Left lobe of liver (tissue), 2 donors: ENCODE data around the gene UNCX. TPM values are rescaled to one million over a fixed set of nuclear protein-coding genes. Genes with fewer than 3 reads are reported as not detected.

Experiments used
- ATAC-seq: fragments of 200-7000 bp; cut with Tn5 transposase; one replicate; pipeline ENCODE4 v1.9.1; 2020; ENCODE audit warnings: mild to moderate bottlenecking, moderate library complexity
- DNase-seq: peaks from one replicate; pipeline ENCODE4 v3.0.0-alpha.2; 2020; ENCODE audit warnings: low spot score
- total RNA-seq: library from RNA; stranded (reverse); gene quantifications from one replicate; pipeline ENCODE4 v1.2.1, GENCODE V29; 2021
- donor health status: DM: no; HTN: no; CAD: no; lungs with moderate emphysema.
- donor health status: DM: no; HTN: yes; CAD: no.

Gene UNCX
- total RNA-seq, 1 donor from 2014 or later: not detected

- DNase-seq: no peak
- no peak for ATAC-seq
These were observed 2.1 kb upstream of the UNCX start for GRCh38 chr7:1230411-1231213.

- peak; percentile 44 for ATAC-seq
- no peak for DNase-seq
These were observed 1.2 kb upstream of the UNCX start for GRCh38 chr7:1231214-1232102.

GRCh38 chr7:1232103-1232466 lies 587 bp upstream of the UNCX start:
- no peak for DNase-seq
- ATAC-seq: no peak

GRCh38 chr7:1233333-1234048 lies 819 bp downstream of the UNCX start:
- DNase-seq (no peak), ATAC-seq (no peak)

- no peak for DNase-seq
- no peak for ATAC-seq
These were observed 1.6 kb downstream of the UNCX start for GRCh38 chr7:1234049-1234880.

- DNase-seq: no peak
- ATAC-seq: no peak
These were observed 2.3 kb downstream of the UNCX start for GRCh38 chr7:1234881-1235500.

GRCh38 chr7:1235501-1236131 lies 2.9 kb downstream of the UNCX start:
- ATAC-seq (no peak), DNase-seq (no peak)

- ATAC-seq (no peak), DNase-seq (no peak)
These were observed 3.5 kb downstream of the UNCX start for GRCh38 chr7:1236132-1236661.

- ATAC-seq (no peak), DNase-seq (no peak)
These were observed 4.4 kb downstream of the UNCX start for GRCh38 chr7:1236831-1237701.

- DNase-seq: no peak
- ATAC-seq: no peak
These were observed 5.1 kb downstream of the UNCX start for GRCh38 chr7:1237704-1238255.

- ATAC-seq: no peak
- no peak for DNase-seq
These were observed 5.8 kb downstream of the UNCX start for GRCh38 chr7:1238450-1238882.

GRCh38 chr7:1238931-1239802 lies 6.5 kb downstream of the UNCX start:
- ATAC-seq (no peak), DNase-seq (no peak)

GRCh38 chr7:1239803-1240516 lies 7.3 kb downstream of the UNCX start:
- DNase-seq (no peak), ATAC-seq (no peak)

GRCh38 chr7:1240517-1241257 lies 8.0 kb downstream of the UNCX start:
- no peak for DNase-seq

GRCh38 chr7:1241258-1241602 lies 8.6 kb downstream of the UNCX start:
- DNase-seq: no peak
- ATAC-seq: no peak

More at GRCh38 chr7:1240517-1241257, 8.0 kb downstream of the UNCX start:
- ATAC-seq: no peak
